Measurements from ENCODE around the gene MED13L. TPM values are rescaled to one million over a fixed set of nuclear protein-coding genes. Genes with fewer than 3 reads are reported as not detected.

Gene MED13L
- total and polyA plus RNA-seq, 2 donors (not counting 3 experiments of a cell fraction or from before 2014, with no cell fraction given) = 27.4 to 93.6 TPM

DNA sequence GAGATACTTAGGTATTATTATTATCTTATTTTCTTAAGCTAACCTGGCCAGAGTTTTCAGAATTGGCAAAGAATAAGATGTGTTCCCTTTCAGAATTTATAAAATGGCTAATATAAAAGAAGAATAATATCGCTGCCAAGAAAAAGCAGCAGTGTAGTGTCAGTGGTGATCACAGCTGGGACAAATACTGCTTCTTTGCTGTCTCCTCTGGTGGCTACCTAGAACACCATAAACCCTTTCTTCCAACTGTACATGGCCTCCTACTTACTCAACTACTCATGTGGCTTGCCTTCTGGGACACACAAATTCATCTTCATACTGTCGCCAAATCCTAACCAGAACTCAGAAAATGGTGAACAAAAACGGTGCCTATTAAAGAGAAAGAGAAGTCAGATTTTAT, 72.7 kb downstream of the MED13L start:
- ChIA-PET CTCF (interaction anchor here (2.2 kb wide), 1 partner anchor 63 kb away, joined by 9 read pairs; no protein-coding TSS in a partner anchor), POLR2A (interaction anchor here (0.6 kb wide), 1 partner anchor 87 kb away, joined by 7 read pairs; no protein-coding TSS in a partner anchor)
- H3K4me1 ChIP-seq (ENCODE audit: control insufficient read depth, extremely low read depth, insufficient read depth, low read length) = no peaks in the 10 kb centered on the region
- dilution Hi-C loops (cut with MboI; ENCODE audit: extremely low pct_ligation_motif_present, low sequenced_read_pairs) (no loop called here), intact Hi-C loops (cut with micrococcal nuclease) (no loop called here)
- H3K9me3 ChIP-seq (replicated peaks; ENCODE audit: control insufficient read depth, insufficient read depth, low read length) = no peaks in the 10 kb centered on the region
- no peaks in the 10 kb centered on the region for H3K27me3 ChIP-seq (ENCODE audit: control insufficient read depth in 2 of 2, insufficient read depth in 2 of 2, low read length in 2 of 2)
- no peak overlapping the region for H3K4me2 ChIP-seq (ENCODE audit: insufficient read depth, low read length)
- H2AFZ ChIP-seq (ENCODE audit: low read depth, low read length) = no peak overlapping the region
- H3K36me3 ChIP-seq (ENCODE audit: control insufficient read depth in 2 of 2, extremely low read depth in 1 of 2, insufficient read depth in 2 of 2, low read length in 2 of 2) = no peaks in the 10 kb centered on the region
- no TSS peak for BruUV-seq (replicated peaks)
- H4K20me1 ChIP-seq (replicated peaks; ENCODE audit: control insufficient read depth, extremely low read depth, insufficient read depth, low read length) = peaks cover 36% of the 10 kb centered on the region
- H3K9me1 ChIP-seq (replicated peaks; ENCODE audit: control insufficient read depth, extremely low read depth, insufficient read depth, low read length) = no peaks in the 10 kb centered on the region
- peaks cover 68% of the 10 kb centered on the region for H3K79me2 ChIP-seq (ENCODE audit: control insufficient read depth, insufficient read depth, low read length)
- H3K4me3 ChIP-seq (replicated peaks in 1 of 3; ENCODE audit: insufficient read depth in 1 of 3, low read depth in 1 of 3, low read length in 3 of 3) = no peak overlapping the region
- H3K27ac ChIP-seq (ENCODE audit: insufficient read depth, low read depth, low read length) = no peak overlapping the region
- no peak overlapping the region for H3K9ac ChIP-seq (replicated peaks; ENCODE audit: extremely low read depth, insufficient read depth, low read length)
- TF ChIP-seq POLR2A (IDR thresholded peaks at IDR 0.05; ENCODE audit: low read depth, low read length) (no peak), GATA2 (IDR thresholded peaks at IDR 0.05; ENCODE audit: insufficient read depth, insufficient read length, low read depth, low read length) (no peak), EZH2 (IDR thresholded peaks at IDR 0.05; ENCODE audit: borderline replicate concordance, low read depth, low read length, severe bottlenecking) (no peak), POLR2AphosphoS5 (IDR thresholded peaks at IDR 0.05; ENCODE audit: insufficient read depth, low read depth, low read length) (no peak), MAX (IDR thresholded peaks at IDR 0.05; ENCODE audit: insufficient read depth, insufficient read length) (no peak), MYC (IDR thresholded peaks at IDR 0.05; ENCODE audit: low read depth, low read length) (no peak), JUN (IDR thresholded peaks at IDR 0.05; ENCODE audit: borderline replicate concordance, insufficient read depth, insufficient read length, low read depth) (no peak), FOS (IDR thresholded peaks at IDR 0.05; ENCODE audit: borderline replicate concordance, insufficient read depth, low read length) (no peak), CTCF (IDR thresholded peaks at IDR 0.05; ENCODE audit: extremely low read depth in 1 of 2, insufficient read depth in 1 of 2, low read depth in 1 of 2, low read length in 2 of 2) (no peak)
- DNase-seq (ENCODE audit: low read depth, low spot score) = no peak
- FAIRE-seq = no peak
